Stimulated activated CD4-positive, alpha-beta T cell treated with anti-CD3 and anti-CD28 coated beads, Interleukin-2, amount 100 ng/mL, for 4 hours (primary cell): Measurements from ENCODE around the gene CPNE5.

Experiments used
- DNase-seq: peaks from one replicate; pipeline ENCODE4 v3.0.0-alpha.2; 2020; ENCODE audit warnings: low read depth

The CPNE5 gene

GRCh38 chr6:36702656-36703055 lies 136.6 kb downstream of the CPNE5 start:
- no peak for DNase-seq

- DNase-seq = no peak
Measured at GRCh38 chr6:36701401-36701991, 137.7 kb downstream of the CPNE5 start.

- no peak for DNase-seq
Measured at GRCh38 chr6:36700831-36701230, 138.4 kb downstream of the CPNE5 start.

GRCh38 chr6:36700071-36700812 lies 139.0 kb downstream of the CPNE5 start:
- DNase-seq = no peak

GRCh38 chr6:36699348-36699747 lies 139.9 kb downstream of the CPNE5 start:
- no peak for DNase-seq

- no peak for DNase-seq
Measured at GRCh38 chr6:36698871-36699271, 140.4 kb downstream of the CPNE5 start.

- no peak for DNase-seq
Measured at GRCh38 chr6:36698196-36698595, 141.0 kb downstream of the CPNE5 start.

DNA sequence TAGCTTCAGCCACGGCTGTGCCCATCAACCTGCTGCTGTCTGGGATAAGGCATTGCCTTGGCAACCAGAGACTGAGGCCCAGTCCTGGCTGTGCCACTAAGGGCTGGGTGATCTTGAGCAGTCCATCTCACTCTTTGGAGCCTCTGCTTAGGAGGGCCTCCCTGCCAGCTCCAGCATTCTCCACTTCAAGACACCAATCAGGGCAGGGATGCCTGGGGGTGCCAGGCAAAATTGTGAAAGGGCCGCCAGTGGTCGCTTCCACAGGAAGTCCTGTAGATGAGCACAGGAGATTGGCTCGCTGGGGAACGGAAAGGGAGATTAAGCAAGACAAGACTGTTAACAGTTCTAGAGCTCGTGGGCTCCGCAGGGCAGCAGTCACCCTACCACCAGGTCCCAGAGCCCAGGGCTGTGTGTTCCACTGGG lies 141.8 kb downstream of the CPNE5 start, which contains the start of gene RAB44:
Gene RAB44, plus strand, starts transcription at position 346 of the 423 bp plus-strand sequence. CDS start 6,410 bp downstream, outside the sequence.
- no peak for DNase-seq

GRCh38 chr6:36695414-36695813 lies 143.8 kb downstream of the CPNE5 start:
- no peak for DNase-seq

- DNase-seq = no peak
Measured at GRCh38 chr6:36694616-36695015, 144.6 kb downstream of the CPNE5 start.

DNA sequence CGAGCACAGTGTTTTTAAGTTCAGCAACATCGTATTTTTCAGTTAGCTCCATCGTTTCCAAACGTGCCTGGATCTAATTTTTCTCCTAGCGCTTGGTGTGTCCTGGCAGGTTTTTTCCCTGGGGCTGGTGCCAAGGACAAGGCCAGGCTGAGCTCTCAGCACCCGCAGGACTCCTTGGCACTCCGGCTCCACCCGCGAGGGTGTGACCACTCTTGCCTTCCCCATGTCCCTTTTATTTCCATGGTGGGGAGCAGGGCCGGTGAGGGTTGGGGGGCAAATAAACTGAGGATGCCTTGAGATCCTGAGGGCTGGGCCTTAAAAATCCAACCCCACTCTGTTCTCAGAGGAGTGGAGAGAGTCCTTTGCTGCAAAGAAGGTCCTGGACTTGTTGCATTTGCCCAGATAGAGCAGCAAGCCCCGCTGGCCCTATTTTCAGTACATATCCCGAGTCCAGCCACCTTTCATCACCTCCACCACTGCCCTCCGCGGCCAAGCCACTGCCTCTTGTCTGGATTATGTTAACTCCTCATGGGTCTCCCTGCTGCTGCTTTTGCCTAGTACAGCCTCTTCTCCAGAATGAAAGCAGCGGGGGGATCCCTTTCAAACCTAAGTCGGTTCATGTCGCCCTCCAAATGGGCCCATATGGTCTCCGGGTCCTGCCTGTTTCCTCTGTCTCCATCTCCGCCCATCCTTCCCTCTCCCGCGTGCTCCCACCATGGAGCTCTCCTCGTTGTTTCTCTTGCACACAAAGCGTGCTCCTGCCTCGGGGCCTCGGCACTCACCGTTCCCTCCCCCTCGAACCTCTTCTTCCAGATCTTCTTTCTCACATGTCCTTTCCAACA lies 146.2 kb downstream of the CPNE5 start:
- DNase-seq = no peak

- DNase-seq = no peak
Measured at GRCh38 chr6:36692220-36692619, 147.0 kb downstream of the CPNE5 start.

- DNase-seq = no peak
Measured at GRCh38 chr6:36691612-36692011, 147.6 kb downstream of the CPNE5 start.

DNA sequence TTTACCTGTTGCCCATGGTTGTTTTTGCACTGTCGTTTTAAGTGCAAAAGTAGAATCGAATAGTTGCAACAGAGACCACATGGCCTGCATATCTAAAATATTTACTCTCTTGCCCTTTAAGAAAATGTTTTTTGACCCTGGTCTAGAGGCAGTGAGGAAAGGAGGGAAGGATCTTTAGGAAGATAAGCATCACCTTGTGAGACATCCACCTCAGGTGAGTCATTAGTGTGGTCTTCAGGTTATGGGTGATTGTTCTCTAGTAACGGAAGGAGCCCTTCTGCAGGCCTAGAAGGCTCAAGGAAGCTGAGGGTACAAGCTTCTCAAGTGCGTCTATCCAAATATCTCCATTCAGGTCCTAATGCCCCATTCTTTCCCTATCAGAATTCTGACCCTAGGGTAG lies 148.2 kb downstream of the CPNE5 start:
- DNase-seq = no peak
